H1 (cell line): ENCODE data around the gene HEPHL1. TPM values are rescaled to one million over a fixed set of nuclear protein-coding genes. Genes with fewer than 3 reads are reported as not detected.

ENCODE experiments used
- CTCF ChIA-PET: fragments of 300-600 bp; sonication (Branson Sonifier 250); formaldehyde crosslinking; loops from one replicate; lab custom pipeline; 2021; ENCODE audit not compliant: partially characterized antibody; lab: Charles Lee
- POLR2A ChIA-PET: fragments of 300-600 bp; sonication (Branson Sonifier 250); formaldehyde crosslinking; loops from one replicate; lab custom pipeline; 2021; ENCODE audit warnings: inconsistent platforms; ENCODE audit not compliant: partially characterized antibody; lab: Charles Lee
- DNase-seq, 2 experiments: peaks; one replicate each; pipeline versions ENCODE4 v3.0.0 to v3.0.0-alpha.2; 2010 to 2022; ENCODE audit warnings: low spot score in 2 of 2, low read depth in 1 of 2, mixed read lengths in 1 of 2
- FAIRE-seq: peaks from 2 replicates; lab custom pipeline; 2011; peaks lifted over from hg19 to GRCh38; lab: Jason Lieb, UNC
- H2AFZ ChIP-seq: 2 replicates; pipeline ENCODE4 v1.8.1; 2012; ENCODE audit warnings: low read length, inconsistent platforms
- H2AK5ac ChIP-seq: 2 replicates; pipeline ENCODE4 v1.6.1; 2013; ENCODE audit warnings: low read depth, low read length
- H2BK120ac ChIP-seq: replicated peaks from 2 replicates; pipeline ENCODE3; 2013; ENCODE audit warnings: low read depth, low read length, inconsistent platforms
- H2BK12ac ChIP-seq: 2 replicates; pipeline ENCODE4 v1.6.1; 2013; ENCODE audit warnings: low read depth, low read length
- H2BK15ac ChIP-seq: 2 replicates; pipeline ENCODE4 v1.6.1; 2013; ENCODE audit warnings: low read length
- H2BK20ac ChIP-seq: 2 replicates; pipeline ENCODE4 v1.6.1; 2013; ENCODE audit warnings: low read length
- H2BK5ac ChIP-seq: 2 replicates; pipeline ENCODE4 v1.6.1; 2013; ENCODE audit warnings: low read depth, low read length
- H3K14ac ChIP-seq: 2 replicates; pipeline ENCODE4 v1.6.1; 2013; ENCODE audit warnings: inconsistent platforms; ENCODE audit not compliant: insufficient read length
- H3K18ac ChIP-seq: 2 replicates; pipeline ENCODE4 v1.6.1; 2013; ENCODE audit warnings: low read length; ENCODE audit errors: extremely low read depth
- H3K23ac ChIP-seq: 2 replicates; pipeline ENCODE4 v1.6.1; 2013; ENCODE audit warnings: inconsistent platforms; ENCODE audit not compliant: insufficient read length
- H3K23me2 ChIP-seq: 2 replicates; pipeline ENCODE4 v1.6.1; 2013; ENCODE audit warnings: low read depth, low read length
- H3K27ac ChIP-seq: 2 replicates; pipeline ENCODE4 v1.6.1; 2011; ENCODE audit warnings: low read depth, low read length, inconsistent platforms
- H3K27me3 ChIP-seq, 4 experiments: replicated peaks in 1 of 4; 1 replicate in 1 of 4; 2 replicates in 3 of 4; pipeline versions ENCODE4 v1.6.1 to v1.8.1; 2011 to 2013; ENCODE audit warnings: low read length in 3 of 4, mild to moderate bottlenecking in 3 of 4, inconsistent platforms in 2 of 4, mixed read lengths in 2 of 4, moderate library complexity in 1 of 4; ENCODE audit not compliant: control insufficient read depth in 3 of 4, insufficient read depth in 3 of 4; ENCODE audit errors: extremely low read depth in 1 of 4
- H3K36me3 ChIP-seq, 4 experiments: 2 replicates each; pipeline versions ENCODE4 v1.6.1 to v1.8.1; 2011 to 2013; ENCODE audit warnings: mild to moderate bottlenecking in 4 of 4, low read length in 3 of 4, moderate library complexity in 2 of 4, control low read depth in 1 of 4, inconsistent platforms in 1 of 4; ENCODE audit not compliant: insufficient read depth in 4 of 4, control insufficient read depth in 2 of 4
- H3K4ac ChIP-seq: replicated peaks from 2 replicates; pipeline ENCODE3; 2013; ENCODE audit warnings: low read length, low read depth, mixed read lengths, inconsistent platforms; ENCODE audit not compliant: insufficient read length
- H3K4me1 ChIP-seq, 4 experiments: replicated peaks in 1 of 4; 1 replicate in 1 of 4; 2 replicates in 3 of 4; pipeline versions ENCODE4 v1.6.1 to v1.8.1; 2011 to 2013; ENCODE audit warnings: low read length in 3 of 4, inconsistent platforms in 2 of 4, mixed read lengths in 1 of 4; ENCODE audit not compliant: insufficient read depth in 4 of 4, control insufficient read depth in 3 of 4
- H3K4me2 ChIP-seq, 2 experiments: 2 replicates each; pipeline versions ENCODE4 v1.6.1 to v1.8.1; 2011 to 2013; ENCODE audit warnings: low read depth in 2 of 2, low read length in 2 of 2, control low read depth in 1 of 2, inconsistent platforms in 1 of 2, mild to moderate bottlenecking in 1 of 2; ENCODE audit not compliant: insufficient read depth in 1 of 2
- H3K4me3 ChIP-seq, 4 experiments: fragments of 200-600, 300-600 bp in 1 of 4; sonication (generic), shearing (Covaris generic), sonication (Bioruptor Twin) in 1 of 4; 2 replicates each; pipeline versions ENCODE4 v1.5.1 to v1.8.1; 2011 to 2016; ENCODE audit warnings: low read length in 4 of 4, low read depth in 3 of 4, control low read depth in 2 of 4, inconsistent platforms in 2 of 4, mild to moderate bottlenecking in 2 of 4, mixed read lengths in 1 of 4, moderate library complexity in 1 of 4; ENCODE audit not compliant: insufficient read depth in 2 of 4; ENCODE audit errors: extremely low read depth in 1 of 4
- H3K56ac ChIP-seq: replicated peaks from 2 replicates; pipeline ENCODE3; 2013; ENCODE audit warnings: low read depth, mild to moderate bottlenecking, mixed read lengths, low read length, inconsistent platforms; ENCODE audit not compliant: insufficient read length
- H3K79me1 ChIP-seq: 2 replicates; pipeline ENCODE4 v1.6.1; 2013; ENCODE audit warnings: low read depth, low read length, control low read depth
- H3K79me2 ChIP-seq, 2 experiments: 2 replicates each; pipeline versions ENCODE4 v1.6.1 to v1.8.1; 2012 to 2013; ENCODE audit warnings: low read length in 2 of 2, mild to moderate bottlenecking in 2 of 2, inconsistent platforms in 1 of 2; ENCODE audit not compliant: insufficient read depth in 2 of 2, control insufficient read depth in 1 of 2
- H3K9ac ChIP-seq, 4 experiments: replicated peaks in 1 of 4; 1 replicate in 1 of 4; 2 replicates in 3 of 4; pipeline versions ENCODE4 v1.6.1 to v1.8.1; 2011 to 2013; ENCODE audit warnings: low read depth in 3 of 4, low read length in 3 of 4, control low read depth in 2 of 4, mild to moderate bottlenecking in 2 of 4, moderate library complexity in 2 of 4, inconsistent platforms in 1 of 4; ENCODE audit errors: extremely low read depth in 1 of 4
- H3K9me3 ChIP-seq, 2 experiments: 2 replicates each; pipeline versions ENCODE4 v1.6.1 to v1.8.1; 2012 to 2013; ENCODE audit warnings: mild to moderate bottlenecking in 2 of 2, moderate library complexity in 2 of 2, control low read depth in 1 of 2, inconsistent platforms in 1 of 2, low read depth in 1 of 2, low read length in 1 of 2, mixed read lengths in 1 of 2; ENCODE audit not compliant: insufficient read depth in 2 of 2
- H4K20me1 ChIP-seq, 2 experiments: replicated peaks in 1 of 2; 2 replicates each; pipeline versions ENCODE3 to v1.8.1; 2011 to 2013; ENCODE audit warnings: inconsistent platforms in 2 of 2, low read length in 2 of 2, mild to moderate bottlenecking in 1 of 2; ENCODE audit not compliant: insufficient read depth in 2 of 2, control insufficient read depth in 1 of 2
- H4K5ac ChIP-seq: 2 replicates; pipeline ENCODE4 v1.6.1; 2013; ENCODE audit warnings: low read length, low read depth, mixed read lengths, inconsistent platforms; ENCODE audit not compliant: insufficient read length
- H4K8ac ChIP-seq: 2 replicates; pipeline ENCODE4 v1.8.0; 2013; ENCODE audit warnings: mild to moderate bottlenecking, moderate library complexity, low read length, inconsistent platforms; ENCODE audit not compliant: insufficient read depth; ENCODE audit errors: extremely low read depth
- H4K91ac ChIP-seq: replicated peaks from 2 replicates; pipeline ENCODE3; 2013; ENCODE audit warnings: low read length, mixed read lengths, inconsistent platforms; ENCODE audit not compliant: insufficient read length
- EGR1 ChIP-seq: IDR thresholded peaks from 2 replicates; pipeline ENCODE4 v1.6.1; 2011; ENCODE audit warnings: low read depth, low read length, borderline replicate concordance
- EP300 ChIP-seq, 2 experiments: IDR thresholded peaks; 1 replicate in 1 of 2; 2 replicates in 1 of 2; pipeline ENCODE4 v1.6.1; 2011 to 2012; ENCODE audit warnings: low read depth in 2 of 2, low read length in 2 of 2, mild to moderate bottlenecking in 2 of 2, borderline replicate concordance in 1 of 2, inconsistent platforms in 1 of 2, moderate library complexity in 1 of 2
- GTF2F1 ChIP-seq: IDR thresholded peaks from 2 replicates; pipeline ENCODE4 v1.6.1; 2012; ENCODE audit warnings: low read depth, low read length, improper control_type of control experiment, borderline replicate concordance
- KDM5A ChIP-seq: fragments of 200-600 bp; IDR thresholded peaks from 2 replicates; pipeline ENCODE4 v1.7.1; 2012; ENCODE audit warnings: mild to moderate bottlenecking, low read length, inconsistent platforms, mixed read lengths
- NANOG ChIP-seq: IDR thresholded peaks from 2 replicates; pipeline ENCODE4 v1.6.1; 2011; ENCODE audit warnings: low read length, low read depth, mild to moderate bottlenecking, inconsistent platforms; ENCODE audit not compliant: insufficient read depth, poor library complexity, severe bottlenecking
- SIX5 ChIP-seq: IDR thresholded peaks from 2 replicates; pipeline ENCODE4 v1.6.1; 2011; ENCODE audit warnings: mild to moderate bottlenecking, low read depth, low read length
- SRF ChIP-seq: IDR thresholded peaks from 2 replicates; pipeline ENCODE4 v1.6.1; 2011; ENCODE audit warnings: mild to moderate bottlenecking, low read depth, low read length, moderate library complexity
- TAF7 ChIP-seq: optimal IDR thresholded peaks from 2 replicates; pipeline ENCODE3; 2011; ENCODE audit warnings: low read depth, mild to moderate bottlenecking, inconsistent platforms, low read length, moderate library complexity, borderline replicate concordance
- WGBS, 2 experiments: shearing (Covaris generic) in 1 of 2; methylation state at CpG; one replicate each; pipeline versions ENCODE4 v1.1.6 to v1.1.7; 2013 to 2015; ENCODE audit warnings: low lambda C conversion rate in 2 of 2, mixed read lengths in 2 of 2, inconsistent platforms in 1 of 2, low coverage in 1 of 2, missing lambda C conversion rate in 1 of 2; ENCODE audit not compliant: insufficient replicate concordance in 2 of 2, insufficient coverage in 1 of 2, insufficient read length in 1 of 2; ENCODE audit errors: extremely low coverage in 1 of 2, missing lambda C conversion rate in 1 of 2; 5-methylcytosine and 5-hydroxymethylcytosine counted together
- polyA plus RNA-seq, 7 experiments: library from polyadenylated mRNA; depleted of rRNA in 3 of 7; stranded (reverse) in 5 of 7; unstranded in 2 of 7; fragments of >200 nt in 5 of 7; fragments of 200-250 nt in 2 of 7; gene quantifications; 1 replicate in 5 of 7; 2 replicates in 1 of 7; 4 replicates in 1 of 7; pipeline versions ENCODE4 v1.2.1 to v1.2.3, GENCODE V29; 2011 to 2013; ENCODE audit warnings: missing spikeins in 2 of 7, mixed read lengths in 2 of 7
- total RNA-seq: library from RNA; stranded (reverse); fragmentation: NEBNext Ultra II Directional; extraction: Animal tissue kit (Norgen Biotek cat#: 25700); gene quantifications from 2 replicates; pipeline ENCODE4 v1.2.1, GENCODE V29; 2021
- TF ChIP-seq, protein P1 (sequence below): IDR thresholded peaks from 2 replicates; pipeline ENCODE4 v1.6.1; 2011; ENCODE audit warnings: low read depth, mild to moderate bottlenecking, low read length; ENCODE audit not compliant: insufficient read depth

Gene HEPHL1
- total and polyA plus RNA-seq, 2 of the 8 experiments (the other 6 are each of a cell fraction or from before 2014, with no cell fraction given) = 0.09 to 0.11 TPM

DNA sequence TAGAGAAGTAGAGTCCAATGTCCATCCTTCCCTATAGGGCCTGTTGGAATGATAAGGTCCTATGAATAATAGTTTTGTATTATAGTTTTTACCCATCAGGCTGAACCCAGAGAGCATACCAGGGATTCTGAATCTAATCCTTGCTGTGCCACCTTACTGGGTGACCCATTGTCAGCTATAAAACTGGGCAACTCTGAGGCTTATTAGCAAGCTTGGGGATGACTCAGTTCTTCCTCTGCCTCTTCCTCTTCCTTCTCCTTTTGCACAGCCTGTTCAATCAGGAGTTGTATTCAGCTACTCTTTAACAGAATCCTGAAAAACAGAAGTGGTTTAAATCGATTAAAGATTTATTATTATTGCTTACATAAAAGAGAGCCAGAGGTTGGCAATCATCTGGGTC lies 8.9 kb downstream of the HEPHL1 start:
- no peaks in the 10 kb centered on the region for H3K79me2 ChIP-seq
- H2AK5ac ChIP-seq = no peak overlapping the region
- no peak overlapping the region for H3K18ac ChIP-seq
- no peak overlapping the region for H4K91ac ChIP-seq
- no peak overlapping the region for H3K4me2 ChIP-seq
- H2BK5ac ChIP-seq = no peak overlapping the region
- POLR2A ChIA-PET = no interaction called here
- H2BK15ac ChIP-seq = no peak overlapping the region
- H4K5ac ChIP-seq = no peak overlapping the region
- no peak overlapping the region for H2BK20ac ChIP-seq
- 88% methylated on average over 1 of the region's 1 CpG; no CpG with 5 or more reads in 1 of the 2 experiments for WGBS, 2 experiments
- no peak overlapping the region for H3K4me3 ChIP-seq
- CTCF ChIA-PET = no interaction called here
- no peak overlapping the region for H3K9ac ChIP-seq
- no peaks in the 10 kb centered on the region for H4K20me1 ChIP-seq
- no peak overlapping the region for H2BK12ac ChIP-seq
- no peak overlapping the region for H3K14ac ChIP-seq
- no peaks in the 10 kb centered on the region; the same call in 1 of the 2 replicates for H3K23me2 ChIP-seq
- H3K27ac ChIP-seq = no peak overlapping the region
- no peaks in the 10 kb centered on the region for H3K79me1 ChIP-seq
- no peak overlapping the region for H2AFZ ChIP-seq
- H4K8ac ChIP-seq = no peak overlapping the region
- no peak overlapping the region for H2BK120ac ChIP-seq
- H3K27me3 ChIP-seq = no peaks in the 10 kb centered on the region; a peak in 1 of 7 replicates
- no peak overlapping the region for H3K4ac ChIP-seq
- H3K4me1 ChIP-seq = no peaks in the 10 kb centered on the region
- DNase-seq (no peak), FAIRE-seq (no peak)
- H3K9me3 ChIP-seq = 0 out of 4 replicates have a peak, but pooled peaks cover 0 to 2% of the 10 kb centered on the region in 2 experiments
- no peak overlapping the region for H3K56ac ChIP-seq
- no peak overlapping the region for H3K23ac ChIP-seq
- no peaks in the 10 kb centered on the region for H3K36me3 ChIP-seq
- TF ChIP-seq GTF2F1 (no peak), SIX5 (no peak), TAF7 (no peak), KDM5A (no peak), EGR1 (no peak), NANOG (no peak), SRF (no peak), EP300 (IDR thresholded peaks at IDR 0.05; ENCODE audit: borderline replicate concordance in 1 of 2, low read depth in 2 of 2, low read length in 2 of 2) (no peak)
- TF ChIP-seq, protein P1, sequence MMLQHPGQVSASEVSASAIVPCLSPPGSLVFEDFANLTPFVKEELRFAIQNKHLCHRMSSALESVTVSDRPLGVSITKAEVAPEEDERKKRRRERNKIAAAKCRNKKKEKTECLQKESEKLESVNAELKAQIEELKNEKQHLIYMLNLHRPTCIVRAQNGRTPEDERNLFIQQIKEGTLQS = no peak
